Measurements from ENCODE around the gene SAFB2.

Gene SAFB2

GRCh38 chr19:5654931-5655330, 32.4 kb upstream of the SAFB2 start:
- Histone ChIP-seq H3K4me3 (ENCODE audit: low read length) (no peak overlapping the region), H3K4me1 (ENCODE audit: insufficient read depth, low read length) (no peaks in the 10 kb centered on the region), H3K27me3 (ENCODE audit: insufficient read depth, low read length) (no peaks in the 10 kb centered on the region), H3K36me3 (ENCODE audit: insufficient read depth, low read length) (peaks cover 94% of the 10 kb centered on the region), H3K9ac (ENCODE audit: low read depth, low read length) (no peak overlapping the region), H3K9me3 (ENCODE audit: insufficient read depth, low read depth, low read length) (no peaks in the 10 kb centered on the region), H3K27ac (ENCODE audit: low read depth, low read length) (no peak overlapping the region)
- WGBS = 95% methylated on average over 5 of the region's 5 CpGs

GRCh38 chr19:5652261-5652660, 29.7 kb upstream of the SAFB2 start:
- Histone ChIP-seq H3K4me1 (ENCODE audit: insufficient read depth, low read length) (no peaks in the 10 kb centered on the region), H3K4me3 (ENCODE audit: low read length) (no peak overlapping the region), H3K9ac (ENCODE audit: low read depth, low read length) (no peak overlapping the region), H3K9me3 (ENCODE audit: insufficient read depth, low read depth, low read length) (no peaks in the 10 kb centered on the region), H3K36me3 (ENCODE audit: insufficient read depth, low read length) (peaks cover 91% of the 10 kb centered on the region), H3K27ac (ENCODE audit: low read depth, low read length) (no peak overlapping the region), H3K27me3 (ENCODE audit: insufficient read depth, low read length) (no peaks in the 10 kb centered on the region)
- WGBS = 97% methylated on average over 10 of the region's 10 CpGs

- no peak overlapping the region for H3K9ac ChIP-seq (ENCODE audit: low read depth, low read length)
- no peaks in the 10 kb centered on the region for H3K9me3 ChIP-seq (ENCODE audit: insufficient read depth, low read depth, low read length)
- WGBS = 94% methylated on average over 5 of the region's 5 CpGs
- no peak overlapping the region for H3K4me3 ChIP-seq (ENCODE audit: low read length)
- H3K27ac ChIP-seq (ENCODE audit: low read depth, low read length) = no peak overlapping the region
- peaks cover 92% of the 10 kb centered on the region for H3K36me3 ChIP-seq (ENCODE audit: insufficient read depth, low read length)
- H3K27me3 ChIP-seq (ENCODE audit: insufficient read depth, low read length) = no peaks in the 10 kb centered on the region
- no peaks in the 10 kb centered on the region for H3K4me1 ChIP-seq (ENCODE audit: insufficient read depth, low read length)
Observed at GRCh38 chr19:5651361-5651760, 28.8 kb upstream of the SAFB2 start.

DNA sequence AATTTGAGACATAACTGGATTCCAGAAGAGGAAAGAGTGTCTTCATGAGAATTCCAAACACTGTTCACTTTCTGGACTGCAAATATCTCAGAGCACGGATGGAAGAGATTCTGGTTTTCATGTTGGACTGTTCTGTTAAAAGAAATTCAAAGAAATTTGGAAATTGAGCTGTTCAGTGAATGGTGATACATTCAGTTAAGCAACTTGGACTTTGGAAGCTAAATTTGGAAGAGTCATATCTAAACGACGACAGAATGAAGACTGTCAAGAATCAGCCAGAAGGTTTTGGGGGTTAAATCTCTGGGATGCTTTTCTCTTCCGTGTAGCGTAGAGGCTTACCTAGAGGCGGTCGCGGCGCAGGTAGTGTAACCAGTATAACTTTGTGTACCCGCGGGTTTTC, 25.9 kb upstream of the SAFB2 start:
- H3K27ac ChIP-seq (ENCODE audit: low read depth, low read length) = no peak overlapping the region
- H3K4me1 ChIP-seq (ENCODE audit: insufficient read depth, low read length) = no peaks in the 10 kb centered on the region
- no peak overlapping the region for H3K4me3 ChIP-seq (ENCODE audit: low read length)
- H3K36me3 ChIP-seq (ENCODE audit: insufficient read depth, low read length) = peaks cover 92% of the 10 kb centered on the region
- H3K9ac ChIP-seq (ENCODE audit: low read depth, low read length) = no peak overlapping the region
- H3K9me3 ChIP-seq (ENCODE audit: insufficient read depth, low read depth, low read length) = no peaks in the 10 kb centered on the region
- H3K27me3 ChIP-seq (ENCODE audit: insufficient read depth, low read length) = no peaks in the 10 kb centered on the region
- 98% methylated on average over 5 of the region's 11 CpGs for WGBS

GRCh38 chr19:5646703-5647102, 24.1 kb upstream of the SAFB2 start:
- Histone ChIP-seq H3K4me3 (ENCODE audit: low read length) (no peak overlapping the region), H3K9ac (ENCODE audit: low read depth, low read length) (no peak overlapping the region), H3K27me3 (ENCODE audit: insufficient read depth, low read length) (no peaks in the 10 kb centered on the region), H3K4me1 (ENCODE audit: insufficient read depth, low read length) (no peaks in the 10 kb centered on the region), H3K27ac (ENCODE audit: low read depth, low read length) (no peak overlapping the region), H3K9me3 (ENCODE audit: insufficient read depth, low read depth, low read length) (no peaks in the 10 kb centered on the region), H3K36me3 (ENCODE audit: insufficient read depth, low read length) (peaks cover 92% of the 10 kb centered on the region)
- 95% methylated on average over 4 of the region's 4 CpGs for WGBS

GRCh38 chr19:5645409-5645808, 22.8 kb upstream of the SAFB2 start:
- Histone ChIP-seq H3K4me3 (ENCODE audit: low read length) (no peak overlapping the region), H3K27ac (ENCODE audit: low read depth, low read length) (no peak overlapping the region), H3K4me1 (ENCODE audit: insufficient read depth, low read length) (no peaks in the 10 kb centered on the region), H3K27me3 (ENCODE audit: insufficient read depth, low read length) (no peaks in the 10 kb centered on the region), H3K9me3 (ENCODE audit: insufficient read depth, low read depth, low read length) (no peaks in the 10 kb centered on the region), H3K9ac (ENCODE audit: low read depth, low read length) (no peak overlapping the region), H3K36me3 (ENCODE audit: insufficient read depth, low read length) (peaks cover 87% of the 10 kb centered on the region)
- 96% methylated on average over 5 of the region's 5 CpGs for WGBS

DNA sequence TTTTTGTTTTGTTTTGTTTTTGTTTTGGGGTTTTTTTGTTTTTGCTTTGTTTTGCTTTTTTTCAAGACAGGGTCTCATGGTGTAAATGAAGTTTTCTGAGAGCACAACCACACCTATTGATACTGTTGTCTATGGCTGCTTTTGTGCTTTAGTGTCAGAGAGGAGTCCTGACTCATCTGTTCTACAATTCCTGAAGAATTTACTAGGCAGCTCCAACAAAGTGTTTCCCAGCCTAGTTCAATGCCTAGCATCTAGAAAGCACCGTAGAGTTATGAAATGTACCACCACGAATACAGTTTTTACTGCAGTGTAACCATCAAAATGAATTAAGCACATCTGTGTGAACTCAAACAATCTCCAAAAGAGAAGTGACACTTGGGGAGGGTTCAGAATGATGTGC, 21.5 kb upstream of the SAFB2 start:
- Histone ChIP-seq H3K4me1 (ENCODE audit: insufficient read depth, low read length) (no peaks in the 10 kb centered on the region), H3K4me3 (ENCODE audit: low read length) (no peak overlapping the region), H3K36me3 (ENCODE audit: insufficient read depth, low read length) (peaks cover 78% of the 10 kb centered on the region), H3K9ac (ENCODE audit: low read depth, low read length) (no peak overlapping the region), H3K9me3 (ENCODE audit: insufficient read depth, low read depth, low read length) (no peaks in the 10 kb centered on the region), H3K27me3 (ENCODE audit: insufficient read depth, low read length) (no peaks in the 10 kb centered on the region), H3K27ac (ENCODE audit: low read depth, low read length) (no peak overlapping the region)
- WGBS = 97% methylated on average over 2 of the region's 2 CpGs

DNA sequence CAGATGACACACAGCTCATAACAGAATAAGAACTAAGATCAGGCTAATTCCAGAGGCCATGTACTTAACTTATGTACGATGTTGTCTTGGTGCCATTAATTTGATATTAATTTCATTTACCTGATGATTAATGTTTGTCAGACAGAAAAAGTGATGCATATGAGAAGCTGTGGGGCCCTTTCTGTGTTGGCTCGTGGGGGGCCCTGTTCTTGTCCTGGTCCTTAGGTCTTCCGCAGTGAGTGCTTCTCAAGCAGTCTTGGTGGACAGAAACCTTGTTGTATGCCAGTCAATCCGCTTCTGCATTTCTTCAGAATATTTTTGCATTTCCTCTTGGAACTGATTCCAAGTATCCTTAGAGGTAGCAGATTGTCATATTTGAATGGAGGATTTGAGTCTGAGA, 20.5 kb upstream of the SAFB2 start:
- no peak overlapping the region for H3K9ac ChIP-seq (ENCODE audit: low read depth, low read length)
- no peak overlapping the region for H3K27ac ChIP-seq (ENCODE audit: low read depth, low read length)
- H3K4me3 ChIP-seq (ENCODE audit: low read length) = no peak overlapping the region
- peaks cover 78% of the 10 kb centered on the region for H3K36me3 ChIP-seq (ENCODE audit: insufficient read depth, low read length)
- WGBS = 95% methylated on average over 4 of the region's 4 CpGs
- no peaks in the 10 kb centered on the region for H3K27me3 ChIP-seq (ENCODE audit: insufficient read depth, low read length)
- no peaks in the 10 kb centered on the region for H3K4me1 ChIP-seq (ENCODE audit: insufficient read depth, low read length)
- H3K9me3 ChIP-seq (ENCODE audit: insufficient read depth, low read depth, low read length) = no peaks in the 10 kb centered on the region

DNA sequence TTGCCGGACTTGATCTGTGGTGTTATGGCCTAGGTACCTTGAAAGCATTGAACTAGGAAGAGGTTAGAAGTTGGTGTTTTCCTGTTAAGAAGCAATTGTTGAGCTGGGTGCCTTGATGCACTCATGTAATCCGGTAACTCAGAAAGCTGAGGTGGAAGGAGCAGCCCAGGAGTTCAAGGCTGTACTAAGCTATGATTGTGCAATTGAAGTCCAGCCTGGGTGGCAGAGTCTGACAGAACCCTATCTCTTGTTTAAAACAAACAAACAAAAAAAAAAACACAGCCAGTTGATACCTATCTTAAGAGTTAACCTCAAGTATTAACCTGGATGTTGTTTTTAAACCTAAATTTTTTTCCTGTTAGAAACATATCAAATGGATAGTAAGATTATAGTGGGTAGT, 19.6 kb upstream of the SAFB2 start:
- Histone ChIP-seq H3K9me3 (ENCODE audit: insufficient read depth, low read depth, low read length) (no peaks in the 10 kb centered on the region), H3K9ac (ENCODE audit: low read depth, low read length) (no peak overlapping the region), H3K27me3 (ENCODE audit: insufficient read depth, low read length) (no peaks in the 10 kb centered on the region), H3K27ac (ENCODE audit: low read depth, low read length) (no peak overlapping the region), H3K4me3 (ENCODE audit: low read length) (no peak overlapping the region), H3K4me1 (ENCODE audit: insufficient read depth, low read length) (no peaks in the 10 kb centered on the region), H3K36me3 (ENCODE audit: insufficient read depth, low read length) (peaks cover 74% of the 10 kb centered on the region)
- 96% methylated on average over 2 of the region's 2 CpGs for WGBS

DNA sequence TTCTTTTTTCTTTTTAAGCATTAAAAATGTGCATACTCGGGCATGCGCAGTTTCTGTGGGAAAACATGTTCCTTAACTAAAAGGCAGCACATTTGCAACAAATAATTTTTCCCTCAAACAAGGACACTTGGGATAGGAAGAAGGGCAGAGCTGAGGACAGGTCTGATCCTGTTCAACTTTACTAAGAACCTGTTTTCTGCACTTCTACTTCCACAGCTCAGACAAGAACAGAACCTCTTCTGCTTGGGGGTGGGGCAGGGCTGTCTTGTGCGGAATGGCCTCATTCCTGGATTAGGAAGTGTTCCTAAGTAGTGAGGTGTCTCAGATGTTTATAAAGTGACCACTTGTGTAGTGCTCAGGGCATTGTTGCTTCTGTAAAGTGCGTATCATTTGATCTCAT, 18.6 kb upstream of the SAFB2 start:
- H3K36me3 ChIP-seq (ENCODE audit: insufficient read depth, low read length) = peaks cover 65% of the 10 kb centered on the region
- H3K9me3 ChIP-seq (ENCODE audit: insufficient read depth, low read depth, low read length) = no peaks in the 10 kb centered on the region
- H3K27ac ChIP-seq (ENCODE audit: low read depth, low read length) = no peak overlapping the region
- 94% methylated on average over 4 of the region's 4 CpGs for WGBS
- H3K9ac ChIP-seq (ENCODE audit: low read depth, low read length) = no peak overlapping the region
- H3K27me3 ChIP-seq (ENCODE audit: insufficient read depth, low read length) = no peaks in the 10 kb centered on the region
- no peaks in the 10 kb centered on the region for H3K4me1 ChIP-seq (ENCODE audit: insufficient read depth, low read length)
- no peak overlapping the region for H3K4me3 ChIP-seq (ENCODE audit: low read length)

- H3K4me3 ChIP-seq (ENCODE audit: low read length) = no peak overlapping the region
- no peak overlapping the region for H3K9ac ChIP-seq (ENCODE audit: low read depth, low read length)
- H3K27ac ChIP-seq (ENCODE audit: low read depth, low read length) = no peak overlapping the region
- no peaks in the 10 kb centered on the region for H3K4me1 ChIP-seq (ENCODE audit: insufficient read depth, low read length)
- H3K27me3 ChIP-seq (ENCODE audit: insufficient read depth, low read length) = no peaks in the 10 kb centered on the region
- no peaks in the 10 kb centered on the region for H3K9me3 ChIP-seq (ENCODE audit: insufficient read depth, low read depth, low read length)
- peaks cover 51% of the 10 kb centered on the region for H3K36me3 ChIP-seq (ENCODE audit: insufficient read depth, low read length)
- 100% methylated on average over 1 of the region's 1 CpG for WGBS
Observed at GRCh38 chr19:5637971-5638370, 15.4 kb upstream of the SAFB2 start.

GRCh38 chr19:5635427-5635826, 12.9 kb upstream of the SAFB2 start:
- H3K27ac ChIP-seq (ENCODE audit: low read depth, low read length) = no peak overlapping the region
- H3K4me1 ChIP-seq (ENCODE audit: insufficient read depth, low read length) = no peaks in the 10 kb centered on the region
- peaks cover 50% of the 10 kb centered on the region for H3K36me3 ChIP-seq (ENCODE audit: insufficient read depth, low read length)
- H3K4me3 ChIP-seq (ENCODE audit: low read length) = no peak overlapping the region
- H3K9ac ChIP-seq (ENCODE audit: low read depth, low read length) = no peak overlapping the region
- no peaks in the 10 kb centered on the region for H3K27me3 ChIP-seq (ENCODE audit: insufficient read depth, low read length)
- WGBS = 90% methylated on average over 5 of the region's 6 CpGs
- no peaks in the 10 kb centered on the region for H3K9me3 ChIP-seq (ENCODE audit: insufficient read depth, low read depth, low read length)

Data from HUES64 (cell line).